Lung (tissue), 12 donors: ENCODE results near the gene LMTK3. TPM values are rescaled to one million over a fixed set of nuclear protein-coding genes. Genes with fewer than 3 reads are reported as not detected.

Source experiments
- ATAC-seq: fragments of 200-7000 bp; cut with Tn5 transposase; one replicate; pipeline ENCODE4 v1.9.1; 2020; ENCODE audit warnings: moderate number of reproducible peaks; ENCODE audit not compliant: insufficient read depth, low FRiP score
- DNase-seq, 3 donors: peaks; one replicate each; pipeline ENCODE4 v3.0.0-alpha.2; 2013 to 2017
- H3K27ac ChIP-seq, 2 donors: one replicate each; pipeline ENCODE4 v1.5.1; 2013; ENCODE audit warnings: mild to moderate bottlenecking in 2 of 2, moderate library complexity in 2 of 2, control low read depth in 1 of 2, inconsistent platforms in 1 of 2, low read depth in 1 of 2, low read length in 1 of 2
- H3K27me3 ChIP-seq, 3 donors: one replicate each; pipeline ENCODE4 v1.5.1; 2013; ENCODE audit warnings: low read length in 2 of 3; ENCODE audit not compliant: control insufficient read depth in 3 of 3, insufficient read depth in 3 of 3
- H3K36me3 ChIP-seq, 4 donors: one replicate each; pipeline ENCODE4 v1.5.1; 2013; ENCODE audit warnings: low read length in 4 of 4, mild to moderate bottlenecking in 1 of 4, moderate library complexity in 1 of 4; ENCODE audit not compliant: control insufficient read depth in 4 of 4, insufficient read depth in 4 of 4
- H3K4me1 ChIP-seq, 5 donors: one replicate each; pipeline ENCODE4 v1.5.1; 2013; ENCODE audit warnings: low read length in 5 of 5, mild to moderate bottlenecking in 2 of 5, moderate library complexity in 1 of 5; ENCODE audit not compliant: control insufficient read depth in 5 of 5, insufficient read depth in 5 of 5
- H3K4me3 ChIP-seq: one replicate; pipeline ENCODE4 v1.5.1; 2013; ENCODE audit warnings: mild to moderate bottlenecking, control low read depth, moderate library complexity
- H3K9ac ChIP-seq, 2 donors: one replicate each; pipeline ENCODE4 v1.5.1; 2013; ENCODE audit warnings: low read length in 2 of 2, control low read depth in 1 of 2; ENCODE audit not compliant: insufficient read depth in 1 of 2
- H3K9me3 ChIP-seq, 4 donors: one replicate each; pipeline ENCODE4 v1.5.1; 2013; ENCODE audit warnings: low read length in 3 of 4, mild to moderate bottlenecking in 1 of 4, moderate library complexity in 1 of 4; ENCODE audit not compliant: control insufficient read depth in 4 of 4, insufficient read depth in 3 of 4
- WGBS, 2 donors: extraction: QIAGEN DNeasy Blood & Tissue Kit; methylation state at CpG; one replicate each; pipeline ENCODE4 v1.1.7; 2013; 5-methylcytosine and 5-hydroxymethylcytosine counted together
- polyA plus RNA-seq, 2 donors: library from polyadenylated mRNA; stranded (reverse); fragments of 200-250 nt; gene quantifications; one replicate each; pipeline ENCODE4 v1.2.1, GENCODE V29; 2013
- total RNA-seq, 2 donors: library from RNA; depleted of rRNA in 1 of 2; stranded (reverse); fragments of >200 nt in 1 of 2; gene quantifications; one replicate each; pipeline ENCODE4 v1.2.1, GENCODE V29; 2014 to 2021
- TF ChIP-seq, protein P1 (sequence below): IDR thresholded peaks from 2 replicates; pipeline ENCODE4 v1.5.1; 2012; ENCODE audit warnings: mild to moderate bottlenecking; ENCODE audit errors: control extremely low read depth, extremely low read depth
- donor health status: control.
- donor health status: control.
- donor health status: Bipolar disorder and iron deficiency.
- donor health status: healthy.
- donor health status: DM: yes; HTN: yes; CAD: no.

LMTK3 gene
- total and polyA plus RNA-seq, 4 donors = 1.9 to 10.7 (median 4.8) TPM

GRCh38 chr19:48476176-48476575 lies 35.5 kb downstream of the LMTK3 start:
- Histone ChIP-seq H3K9me3 (no peaks in the 10 kb centered on the region), H3K27me3 (no peaks in the 10 kb centered on the region), H3K36me3 (peaks cover 27 to 75% (median 55%) of the 10 kb centered on the region in 4 donors), H3K4me3 (no peak overlapping the region), H3K9ac (no peak overlapping the region), H3K4me1 (peaks cover 0 to 14% (median 3%) of the 10 kb centered on the region in 5 donors), H3K27ac (no peak overlapping the region)
- ATAC-seq (no peak), DNase-seq (no peak)
- TF ChIP-seq, protein P1, sequence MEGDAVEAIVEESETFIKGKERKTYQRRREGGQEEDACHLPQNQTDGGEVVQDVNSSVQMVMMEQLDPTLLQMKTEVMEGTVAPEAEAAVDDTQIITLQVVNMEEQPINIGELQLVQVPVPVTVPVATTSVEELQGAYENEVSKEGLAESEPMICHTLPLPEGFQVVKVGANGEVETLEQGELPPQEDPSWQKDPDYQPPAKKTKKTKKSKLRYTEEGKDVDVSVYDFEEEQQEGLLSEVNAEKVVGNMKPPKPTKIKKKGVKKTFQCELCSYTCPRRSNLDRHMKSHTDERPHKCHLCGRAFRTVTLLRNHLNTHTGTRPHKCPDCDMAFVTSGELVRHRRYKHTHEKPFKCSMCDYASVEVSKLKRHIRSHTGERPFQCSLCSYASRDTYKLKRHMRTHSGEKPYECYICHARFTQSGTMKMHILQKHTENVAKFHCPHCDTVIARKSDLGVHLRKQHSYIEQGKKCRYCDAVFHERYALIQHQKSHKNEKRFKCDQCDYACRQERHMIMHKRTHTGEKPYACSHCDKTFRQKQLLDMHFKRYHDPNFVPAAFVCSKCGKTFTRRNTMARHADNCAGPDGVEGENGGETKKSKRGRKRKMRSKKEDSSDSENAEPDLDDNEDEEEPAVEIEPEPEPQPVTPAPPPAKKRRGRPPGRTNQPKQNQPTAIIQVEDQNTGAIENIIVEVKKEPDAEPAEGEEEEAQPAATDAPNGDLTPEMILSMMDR = no peak
- WGBS, 2 donors = 90 to 93% methylated on average over 9 of the region's 9 CpGs

DNA sequence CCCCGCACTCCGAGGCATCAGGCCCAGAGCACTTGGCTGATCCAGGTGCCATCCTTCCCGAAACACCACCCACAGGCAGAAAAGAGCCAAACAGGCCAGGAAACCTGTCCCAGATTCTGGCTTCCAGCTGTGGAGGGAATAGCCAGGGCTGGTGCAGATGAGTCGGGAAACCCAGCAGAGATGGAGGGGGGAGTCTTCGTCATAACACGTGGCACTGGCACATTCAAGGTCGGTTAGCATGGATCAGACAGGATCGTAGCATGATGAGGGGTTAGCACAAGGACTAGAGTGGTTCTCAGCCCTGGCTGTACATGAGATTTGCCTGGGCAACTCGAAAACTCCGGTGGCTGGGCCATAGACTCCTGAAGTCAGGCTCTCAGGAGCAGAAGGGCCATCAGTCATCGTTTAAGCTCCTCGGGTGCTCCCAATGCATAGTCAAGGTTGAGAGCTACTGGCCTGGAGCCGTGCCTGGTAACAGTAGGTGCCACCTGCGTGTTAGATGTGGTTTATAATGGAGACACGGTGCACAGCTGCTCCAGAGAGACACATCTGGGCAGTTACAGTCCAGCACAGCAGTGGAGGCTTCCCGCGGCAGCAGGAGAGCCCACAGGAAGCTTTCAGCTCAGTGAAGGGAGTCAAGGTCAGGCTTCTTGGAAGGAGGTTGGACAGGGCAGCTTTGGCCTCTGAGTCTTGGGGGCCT lies 36.1 kb downstream of the LMTK3 start:
- Histone ChIP-seq H3K27ac (no peak overlapping the region), H3K36me3 (peaks cover 27 to 80% (median 61%) of the 10 kb centered on the region in 4 donors), H3K9me3 (no peaks in the 10 kb centered on the region), H3K4me3 (no peak overlapping the region), H3K4me1 (peaks cover 0 to 10% (median 3%) of the 10 kb centered on the region in 5 donors), H3K9ac (no peak overlapping the region), H3K27me3 (no peaks in the 10 kb centered on the region)
- DNase-seq (no peak), ATAC-seq (no peak)
- TF ChIP-seq, protein P1 = no peak
- 91% methylated on average over 17 of the region's 17 CpGs for WGBS, 2 donors

- no peak for DNase-seq
- WGBS, 2 donors = 91 to 95% methylated on average over 15 to 16 of the region's 16 CpGs
- TF ChIP-seq, protein P1 = no peak
- peaks cover 0 to 10% (median 6%) of the 10 kb centered on the region in 5 donors for H3K4me1 ChIP-seq
- no peaks in the 10 kb centered on the region for H3K9me3 ChIP-seq
- H3K4me3 ChIP-seq = no peak overlapping the region
- no peak for ATAC-seq
- no peak overlapping the region for H3K9ac ChIP-seq
- no peaks in the 10 kb centered on the region for H3K27me3 ChIP-seq
- peaks cover 27 to 81% (median 62%) of the 10 kb centered on the region in 4 donors for H3K36me3 ChIP-seq
- H3K27ac ChIP-seq = no peak overlapping the region
These were observed 37.5 kb downstream of the LMTK3 start for GRCh38 chr19:48474084-48474592.
